Myocyte (in vitro differentiated cells): ENCODE data around the gene UEVLD. TPM values are rescaled to one million over a fixed set of nuclear protein-coding genes. Genes with fewer than 3 reads are reported as not detected.
A peak's percentile ranks its signal among the peaks of the same experiment; 100 is the strongest.

ENCODE experiments used
- DNase-seq: peaks from one replicate; pipeline ENCODE4 v3.0.0-alpha.2; 2012; ENCODE audit warnings: low read depth
- total RNA-seq: library from RNA; depleted of rRNA; stranded (reverse); fragments of >200 nt; gene quantifications from 2 replicates; pipeline ENCODE4 v1.2.3, GENCODE V29; 2014

Gene UEVLD
- total RNA-seq, 1 donor from 2014 or later, result 27.1 TPM

DNA sequence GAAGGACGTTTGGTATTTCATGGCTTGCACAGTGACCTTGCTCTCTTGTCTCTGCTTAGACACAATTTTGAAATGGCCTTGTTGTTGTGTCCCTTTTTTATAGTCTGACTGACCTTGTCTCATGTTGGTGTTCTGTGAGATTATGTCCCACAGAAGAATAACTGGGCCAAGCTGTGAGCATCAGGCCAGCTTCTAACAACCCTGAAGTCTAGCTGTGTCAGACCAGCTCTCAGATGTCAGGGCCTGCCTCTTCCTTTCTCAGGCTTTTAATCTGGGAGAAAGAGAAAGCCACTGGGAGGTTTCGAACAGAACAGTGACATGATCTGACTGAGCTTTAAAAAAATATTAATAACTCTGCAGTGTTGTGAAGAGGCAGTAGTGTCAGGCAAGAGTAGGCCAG, 2.0 kb upstream of the UEVLD start:
- DNase-seq, result no peak

DNA sequence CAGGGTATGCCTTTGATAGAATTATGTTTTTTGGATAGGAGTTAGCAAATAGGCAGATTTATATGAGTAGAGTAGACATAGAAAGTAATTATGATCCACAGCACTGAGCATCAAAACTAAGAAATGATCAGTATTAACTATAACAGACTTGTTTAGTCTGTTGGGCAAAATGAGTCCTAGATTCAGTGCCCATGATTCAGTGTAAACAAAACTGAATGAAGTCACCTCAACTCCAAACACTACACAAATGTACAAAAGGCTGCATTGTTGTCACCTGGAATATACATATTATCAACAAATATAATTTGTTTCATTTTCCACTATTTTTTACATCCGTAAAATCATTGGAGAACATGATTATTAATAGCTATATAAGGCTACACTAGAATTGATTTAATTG, 6.7 kb downstream of the UEVLD start:
- no peak for DNase-seq

DNA sequence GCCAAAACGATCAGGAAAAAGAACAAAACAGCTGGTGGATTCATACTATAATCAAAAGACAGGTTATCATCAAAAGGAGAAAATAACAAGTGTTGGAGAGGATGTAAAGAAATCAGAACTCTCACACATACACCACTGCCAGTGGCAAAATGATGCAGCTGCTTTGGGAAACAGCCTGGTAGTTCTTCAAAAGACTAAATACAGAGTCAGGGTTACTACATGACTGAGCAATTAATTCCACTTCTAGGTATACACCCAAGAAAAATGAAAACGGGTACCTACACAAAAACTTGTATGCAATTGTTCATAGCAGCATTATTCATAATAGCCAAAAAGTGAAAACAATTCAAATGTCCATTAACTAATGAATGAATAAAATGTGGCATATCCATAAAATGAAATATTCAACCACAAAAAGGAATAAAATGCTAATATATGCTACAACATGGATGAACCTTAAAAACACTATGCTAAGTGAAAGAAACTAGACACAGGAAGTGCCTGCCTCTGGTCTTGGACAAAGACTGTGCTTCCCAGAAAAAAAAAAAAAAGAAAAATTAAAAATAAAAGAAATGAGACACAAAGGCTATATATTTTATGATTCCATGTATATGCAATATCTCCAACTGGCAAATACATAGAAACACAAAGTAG, 8.3 kb downstream of the UEVLD start:
- no peak for DNase-seq

DNA sequence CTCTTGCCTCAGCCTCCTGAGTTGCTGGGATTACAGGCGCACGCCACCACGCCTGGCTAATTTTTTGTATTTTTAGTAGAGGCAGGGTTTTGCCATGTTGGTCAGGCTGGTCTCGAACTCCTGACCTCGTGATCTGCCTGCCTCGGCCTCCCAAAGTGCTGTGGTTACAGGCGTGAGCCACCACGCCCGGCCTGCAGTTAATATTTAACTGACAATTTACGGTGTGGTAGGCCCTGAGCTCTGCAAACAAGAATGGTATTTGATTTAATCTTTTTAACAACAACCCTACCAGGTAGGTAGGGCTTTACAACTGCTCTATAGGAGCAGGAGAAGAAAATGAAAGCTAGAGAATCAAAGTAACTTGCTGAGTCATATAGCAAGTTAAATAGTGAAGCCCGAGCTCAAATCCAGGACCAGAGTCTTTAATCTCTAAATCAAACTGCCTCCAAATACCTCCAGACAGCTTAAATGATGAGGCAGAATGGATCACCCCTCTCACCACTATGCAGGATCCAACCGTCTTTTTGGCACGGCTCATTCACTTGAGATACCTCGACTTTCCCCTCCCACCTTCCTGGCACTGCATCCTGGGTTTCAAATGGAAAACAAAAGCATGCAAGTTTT, 9.4 kb downstream of the UEVLD start:
- DNase-seq, result no peak

DNA sequence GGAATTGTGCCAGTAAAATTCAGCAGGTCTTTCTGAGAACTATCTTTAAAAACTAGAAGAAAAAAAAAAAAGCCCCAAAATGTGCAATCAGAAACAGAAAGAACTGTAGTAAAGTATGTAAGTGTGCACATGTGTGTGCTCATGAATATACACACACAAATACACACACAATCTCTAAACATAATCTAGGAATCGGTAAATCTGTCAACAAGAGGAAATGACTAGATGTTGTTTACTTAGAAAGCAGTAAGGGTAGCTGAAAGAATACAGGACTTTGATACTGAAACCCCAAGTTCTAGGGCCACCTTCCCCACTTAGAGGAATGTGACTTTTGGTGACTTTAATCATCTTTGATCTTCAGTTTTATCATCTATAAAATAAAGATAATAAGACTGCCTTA, 13.2 kb downstream of the UEVLD start:
- DNase-seq, result no peak

DNA sequence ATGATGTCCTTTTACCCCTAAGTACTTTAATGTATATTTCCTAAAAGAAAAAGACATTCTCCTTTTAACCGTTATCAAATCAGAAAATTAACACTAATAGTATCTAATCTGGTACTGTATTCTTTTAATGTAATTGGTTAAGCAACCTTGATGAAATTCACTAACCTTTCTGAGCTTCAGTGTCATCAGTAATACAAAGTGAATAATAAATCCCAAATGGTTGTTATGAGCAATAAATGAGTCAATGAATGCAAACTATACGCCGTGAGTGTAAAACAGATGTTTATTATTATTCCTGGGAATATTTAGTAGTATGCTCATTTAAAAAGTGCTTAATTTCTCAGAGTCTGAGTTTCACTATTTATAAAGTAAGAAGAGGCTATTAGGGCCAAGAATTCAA, 21.5 kb downstream of the UEVLD start:
- DNase-seq, result no peak

DNA sequence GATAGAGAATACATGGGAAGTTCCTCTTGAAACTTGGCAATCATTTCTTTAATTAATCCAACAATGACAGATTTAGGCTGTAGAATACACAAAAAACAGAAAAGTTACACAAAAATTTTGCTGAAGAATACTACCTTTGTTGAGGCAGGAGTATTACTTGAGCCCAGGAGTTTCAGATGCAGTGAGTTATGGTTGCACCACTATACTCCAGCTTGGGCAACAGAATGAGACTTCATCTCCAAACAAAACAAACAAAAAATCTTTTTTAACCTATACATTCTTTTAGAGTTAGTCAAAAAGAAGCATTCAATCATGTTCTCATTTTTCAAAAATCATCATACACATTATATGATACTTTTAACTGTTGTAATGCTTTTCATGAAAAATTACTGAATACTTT, 22.1 kb downstream of the UEVLD start:
- DNase-seq, result no peak

DNA sequence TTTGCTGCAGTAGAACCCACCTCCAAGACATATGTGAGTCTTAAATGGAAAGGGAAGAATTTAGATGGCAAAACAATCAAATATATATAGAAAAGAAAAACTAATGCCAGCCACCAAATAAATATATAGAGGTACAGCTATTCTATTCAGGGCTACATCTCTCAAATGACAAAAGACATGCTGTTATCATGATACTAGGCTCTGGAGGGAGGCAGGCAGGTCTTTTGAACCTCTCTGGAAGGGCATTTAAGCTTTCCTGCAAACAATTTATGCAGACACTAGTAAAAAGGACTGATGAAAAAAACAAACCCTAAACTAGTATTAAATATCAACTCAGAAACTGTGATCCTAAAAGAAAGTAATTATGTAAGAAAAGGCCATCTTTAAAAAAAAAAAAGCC, 24.4 kb downstream of the UEVLD start:
- DNase-seq, result no peak

DNA sequence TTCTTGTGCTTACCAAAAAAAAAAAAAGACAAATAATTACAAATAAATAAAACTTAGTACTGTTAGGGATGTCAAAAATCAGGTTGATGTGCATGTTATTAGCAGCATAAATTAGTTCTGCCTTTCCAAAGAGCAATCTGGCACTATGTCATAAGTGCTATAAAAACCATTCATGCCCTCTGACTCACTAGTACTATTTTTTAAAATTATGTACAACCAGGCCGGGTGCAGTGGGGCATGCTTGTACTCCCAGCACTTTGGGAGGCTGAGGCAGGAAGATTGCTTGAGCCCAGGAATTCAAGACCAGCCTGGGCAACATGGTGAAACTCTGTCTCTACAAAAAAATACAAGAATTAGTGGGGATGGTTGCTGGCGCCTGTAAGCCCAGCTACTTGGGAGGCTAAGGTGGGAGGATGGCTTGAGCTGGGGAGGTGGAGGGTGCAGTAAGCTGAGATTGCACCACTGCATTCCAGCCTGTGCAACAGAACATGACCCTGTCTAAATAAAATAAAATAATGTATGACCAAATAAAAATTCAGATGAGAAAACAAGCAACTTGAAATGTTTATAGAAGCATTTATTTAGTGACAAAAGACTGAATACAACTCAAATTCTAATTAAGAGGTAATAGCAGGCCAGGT, 25.3 kb downstream of the UEVLD start:
- peak; percentile 3 for DNase-seq

DNA sequence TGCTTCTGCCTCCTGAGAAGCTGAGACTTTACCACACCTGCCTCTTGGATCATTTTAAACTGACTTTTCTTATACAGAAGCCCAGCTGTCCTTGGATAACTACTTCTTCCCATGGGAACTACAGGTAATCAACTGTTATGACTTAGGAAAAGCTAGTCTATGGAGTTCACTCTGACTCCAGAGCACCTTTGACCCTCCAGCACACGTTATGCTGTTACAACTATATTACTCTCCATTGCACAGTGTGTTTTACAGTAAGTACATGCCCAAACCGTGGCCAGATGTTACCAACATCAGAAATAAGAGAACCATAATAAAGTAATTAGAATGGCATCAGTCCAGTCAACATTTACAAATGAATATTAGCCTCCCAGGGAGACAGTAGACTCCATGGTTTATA, 40.5 kb downstream of the UEVLD start:
- no peak for DNase-seq

DNA sequence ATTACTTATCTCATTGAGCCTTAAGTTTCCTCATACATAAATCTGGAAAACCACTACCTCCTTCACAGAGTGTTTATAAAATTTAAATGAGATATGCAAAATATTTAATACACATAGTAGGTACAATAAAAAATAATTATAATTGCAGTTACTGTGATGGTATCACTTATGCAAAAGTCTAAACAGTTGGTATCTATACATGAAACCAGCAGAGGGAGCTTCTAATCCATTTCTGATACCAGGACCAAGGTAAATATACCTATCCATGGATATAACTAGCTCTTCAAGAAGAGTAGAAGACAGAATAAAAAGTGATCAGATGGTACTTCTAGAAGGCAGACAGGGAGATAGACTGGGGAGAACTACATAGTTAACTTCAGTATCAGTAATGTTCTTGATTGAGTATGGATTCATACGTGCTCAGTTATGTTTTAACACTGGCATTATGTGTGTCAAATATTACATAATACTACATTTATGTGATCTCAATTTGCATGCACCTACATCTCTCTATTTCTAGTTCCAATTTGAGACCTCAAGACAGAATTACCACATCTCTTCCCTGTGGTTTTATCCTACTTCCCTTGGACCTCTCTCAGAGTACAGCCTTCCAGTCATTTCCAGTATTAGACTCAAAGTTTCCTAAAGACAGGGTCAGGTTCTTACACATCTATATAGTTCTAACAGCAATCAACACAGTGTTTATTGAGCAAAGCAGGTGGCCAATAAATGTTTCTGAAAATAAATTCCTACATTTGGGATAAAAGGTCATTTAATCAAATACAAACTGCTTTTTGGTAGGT, 48.1 kb downstream of the UEVLD start:
- DNase-seq, result no peak

DNA sequence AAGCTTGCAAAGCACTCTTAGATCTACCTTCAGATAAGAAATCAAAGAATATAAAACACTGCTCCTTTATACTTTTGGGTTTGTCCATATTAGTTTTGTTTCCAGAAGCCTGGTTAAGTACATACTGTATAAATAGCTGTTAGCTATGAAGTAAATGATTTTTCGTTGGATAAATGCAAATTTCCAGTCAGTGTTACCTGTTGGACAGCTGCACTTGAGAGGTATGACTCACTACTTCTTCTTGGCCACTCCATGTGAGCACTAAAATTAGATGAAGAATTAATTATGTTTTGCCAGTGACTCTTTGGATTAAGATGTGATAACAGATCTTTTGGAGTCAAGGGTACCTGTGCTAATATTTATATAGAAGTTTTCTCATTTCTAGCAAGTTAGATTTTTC, 52.3 kb downstream of the UEVLD start:
- no peak for DNase-seq

DNA sequence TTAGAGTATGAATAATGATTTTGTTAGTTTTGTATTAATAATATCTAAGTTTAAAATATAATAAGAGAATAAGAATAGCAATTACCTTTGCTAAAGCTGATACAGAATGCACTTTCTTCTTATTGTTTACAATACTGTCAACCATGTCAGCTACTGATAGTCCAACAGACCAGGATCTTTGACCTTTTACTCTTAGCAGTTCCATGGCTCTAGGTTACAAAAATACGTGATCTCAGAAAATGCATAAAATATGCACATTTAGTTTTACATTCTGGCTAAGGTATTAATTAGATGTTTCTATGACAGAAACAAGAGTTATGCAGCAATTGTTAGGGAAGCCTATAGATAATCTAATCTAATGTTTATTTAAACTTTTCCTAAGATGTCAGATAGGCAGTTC, 54.3 kb downstream of the UEVLD start:
- no peak for DNase-seq

DNA sequence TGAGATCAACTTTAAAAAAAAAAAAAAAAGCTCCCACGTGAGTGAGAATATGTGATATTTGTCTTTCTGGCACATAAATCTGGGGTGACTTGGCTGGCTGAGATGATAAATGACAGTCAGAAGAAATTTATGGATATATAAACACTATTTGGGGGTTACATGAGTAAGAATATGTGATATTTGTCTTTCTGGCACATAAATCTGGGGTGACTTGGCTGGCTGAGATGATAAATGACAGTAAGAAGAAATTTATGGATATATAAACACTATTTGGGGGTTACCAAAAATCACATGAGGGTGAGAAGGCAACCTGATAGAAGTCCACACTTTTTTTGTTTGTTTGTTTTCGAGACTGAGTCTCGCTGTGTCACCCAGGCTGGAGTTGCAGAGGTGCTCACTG, 55.2 kb downstream of the UEVLD start:
- DNase-seq, result no peak

DNA sequence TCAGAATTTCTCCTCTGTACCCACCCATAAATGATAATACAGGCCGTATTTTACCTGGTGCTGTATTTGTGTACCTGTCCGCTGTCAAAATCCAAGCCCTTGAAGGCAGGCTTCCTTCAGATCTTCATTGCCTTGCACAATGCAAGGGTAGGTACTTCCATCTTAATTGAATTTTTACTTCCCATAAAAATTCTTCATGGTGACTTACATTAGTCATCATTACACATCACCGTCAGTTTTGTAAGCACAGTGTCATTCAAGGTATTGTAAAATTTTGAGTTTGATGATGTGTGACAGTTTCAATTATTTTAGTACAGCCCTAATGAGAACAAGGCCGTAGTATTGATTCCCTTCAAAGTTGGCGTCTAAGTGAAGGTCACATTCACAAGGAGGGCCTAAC, 61.0 kb downstream of the UEVLD start:
- DNase-seq, result peak; percentile 5

DNA sequence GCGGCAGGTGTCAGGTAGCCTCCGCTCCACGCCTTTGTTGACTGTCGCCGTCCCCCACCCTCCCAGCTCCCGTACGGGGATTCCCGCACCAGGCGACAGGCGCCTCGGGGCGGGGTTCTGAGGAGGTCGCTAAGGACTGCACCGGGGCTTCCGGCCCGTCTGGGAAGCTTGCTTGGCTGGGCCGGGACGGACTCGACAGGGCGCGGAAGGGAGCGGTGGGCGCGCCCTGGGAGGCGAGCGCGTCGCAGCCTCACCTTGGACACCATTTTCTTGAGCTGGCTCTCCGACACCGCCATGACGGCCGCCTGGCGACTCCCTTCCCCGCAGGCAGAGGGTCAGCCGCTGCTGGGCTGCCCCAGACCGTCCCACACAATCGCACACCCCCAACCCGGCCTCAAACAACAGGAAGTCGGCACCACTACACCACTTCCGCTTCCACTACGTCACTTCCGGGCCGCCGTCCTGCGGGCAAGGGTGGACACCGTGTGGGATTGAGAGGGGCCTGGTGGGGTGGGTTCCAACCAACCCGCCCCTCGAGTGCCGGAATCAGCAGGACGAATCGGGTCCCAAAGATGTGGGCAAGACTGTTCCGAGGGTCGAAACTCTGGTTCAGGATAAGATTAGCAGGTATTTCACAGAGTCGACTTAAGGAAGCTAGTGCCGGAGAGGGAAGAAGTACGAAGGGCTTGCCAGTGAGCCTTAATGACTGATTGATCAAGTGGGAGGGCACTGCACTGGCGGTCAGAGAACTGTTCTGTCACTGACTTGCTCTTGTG, 61.8 kb downstream of the UEVLD start, which contains the start of gene TSG101:
Gene TSG101 (minus strand): TSS at position 422 of the 776 bp plus-strand sequence. CDS start 126 bp downstream, at position 296.
- DNase-seq, result peak; percentile 96

DNA sequence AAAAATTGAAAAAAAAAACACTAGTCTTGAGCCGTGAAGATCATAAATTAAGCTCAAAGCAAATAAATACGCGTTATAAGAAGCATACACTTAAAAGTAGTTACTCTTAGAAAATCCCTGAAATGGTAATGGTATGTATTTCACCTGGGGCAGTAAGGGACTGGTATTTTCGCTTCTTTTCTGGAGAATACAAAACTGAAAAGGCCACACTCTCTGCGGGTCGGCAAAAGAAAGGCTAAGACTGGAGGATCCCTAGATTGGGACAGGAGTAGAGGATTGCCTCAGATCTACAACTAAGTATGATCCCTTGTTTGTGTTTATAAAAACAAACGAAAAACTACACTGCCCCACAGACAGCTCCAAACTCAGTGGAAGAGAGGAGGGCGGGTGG, 62.4 kb downstream of the UEVLD start:
- no peak for DNase-seq

DNA sequence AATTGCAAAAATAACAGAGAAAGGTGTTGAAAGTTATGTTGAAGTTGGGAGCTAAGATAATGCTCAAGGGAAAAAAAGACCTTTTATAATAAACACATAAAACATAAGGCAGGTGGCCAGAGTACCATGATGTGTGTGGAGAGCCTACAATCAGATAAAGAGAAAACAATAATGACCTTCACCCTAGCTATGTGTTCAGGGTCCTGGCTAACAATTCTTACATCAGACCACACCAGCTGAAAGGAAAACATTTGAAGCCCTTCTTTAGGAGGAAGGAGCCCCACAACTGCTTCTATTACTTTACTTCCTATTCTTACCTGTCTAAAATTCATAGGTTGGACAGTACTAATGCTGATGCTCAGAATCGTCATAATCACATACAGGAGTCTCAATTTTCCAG, 64.3 kb downstream of the UEVLD start:
- DNase-seq, result no peak

DNA sequence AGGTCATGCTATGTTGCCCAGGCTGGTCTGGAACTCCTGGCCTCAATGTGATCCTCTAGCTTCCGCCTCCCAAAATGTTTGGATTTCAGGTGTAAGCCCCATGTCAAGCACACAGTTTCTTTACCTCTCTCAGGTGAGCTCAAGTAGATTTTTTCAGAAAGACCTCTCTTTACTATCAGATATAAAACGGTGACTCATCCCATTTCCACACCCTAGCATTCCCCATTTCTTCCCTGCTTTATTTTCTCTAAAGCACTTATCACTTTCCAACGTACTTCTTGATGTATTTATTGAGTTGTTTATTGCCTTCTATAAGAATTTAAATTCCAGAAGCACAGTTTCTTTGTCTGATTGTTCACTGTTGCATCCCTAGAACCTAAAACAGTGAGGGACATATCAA, 65.5 kb downstream of the UEVLD start:
- no peak for DNase-seq

DNA sequence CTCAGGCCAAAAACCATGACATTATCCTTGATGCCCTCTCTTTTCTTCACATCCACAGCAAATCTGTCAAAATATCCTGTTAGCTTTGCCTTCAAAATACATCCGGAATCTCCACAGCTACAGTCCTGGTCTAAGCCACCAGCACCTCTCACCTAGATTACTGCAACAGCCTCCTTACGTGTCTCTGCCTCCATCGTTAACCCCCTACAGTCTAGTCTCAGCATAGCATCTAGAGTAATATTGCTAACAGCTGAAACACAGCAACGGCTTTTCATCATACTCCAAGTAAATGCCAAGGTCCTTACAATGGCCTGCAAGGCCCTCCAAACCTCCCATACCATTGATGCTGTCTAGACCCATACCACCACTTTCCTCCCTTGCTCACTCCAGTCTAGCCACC, 66.1 kb downstream of the UEVLD start:
- DNase-seq, result no peak

DNA sequence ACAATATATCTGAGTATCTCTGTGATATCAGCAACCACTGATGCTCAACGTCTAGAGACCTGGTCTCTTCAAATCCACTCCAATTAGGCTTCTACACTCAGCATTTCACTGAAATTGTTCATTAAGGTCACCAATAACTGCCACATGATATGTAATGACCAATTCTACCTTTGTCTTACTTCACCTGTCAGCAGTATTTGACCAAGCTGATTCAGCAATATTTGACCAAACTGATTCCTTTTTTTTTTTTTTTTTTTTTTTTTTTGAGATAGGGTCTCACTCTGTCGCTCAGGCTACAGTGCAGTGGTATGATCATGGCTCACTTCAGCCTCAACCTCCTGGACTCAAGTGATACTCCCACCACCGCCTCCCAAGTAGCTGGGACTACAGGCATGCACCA, 67.4 kb downstream of the UEVLD start:
- DNase-seq, result no peak
